D721Med (cell line): ENCODE results near the gene CACNG4.

Experiments
- DNase-seq: peaks from one replicate; pipeline ENCODE4 v3.0.0; 2011; ENCODE audit warnings: low spot score; ENCODE audit not compliant: insufficient read length
- FAIRE-seq: peaks from 2 replicates; lab custom pipeline; 2011; peaks lifted over from hg19 to GRCh38; lab: Jason Lieb, UNC
- TF ChIP-seq, protein P1 (sequence below): IDR thresholded peaks from 2 replicates; pipeline ENCODE4 v1.5.1; 2012; ENCODE audit warnings: mild to moderate bottlenecking, control low read depth; ENCODE audit not compliant: insufficient read depth; ENCODE audit errors: missing control alignments

Gene CACNG4

DNA sequence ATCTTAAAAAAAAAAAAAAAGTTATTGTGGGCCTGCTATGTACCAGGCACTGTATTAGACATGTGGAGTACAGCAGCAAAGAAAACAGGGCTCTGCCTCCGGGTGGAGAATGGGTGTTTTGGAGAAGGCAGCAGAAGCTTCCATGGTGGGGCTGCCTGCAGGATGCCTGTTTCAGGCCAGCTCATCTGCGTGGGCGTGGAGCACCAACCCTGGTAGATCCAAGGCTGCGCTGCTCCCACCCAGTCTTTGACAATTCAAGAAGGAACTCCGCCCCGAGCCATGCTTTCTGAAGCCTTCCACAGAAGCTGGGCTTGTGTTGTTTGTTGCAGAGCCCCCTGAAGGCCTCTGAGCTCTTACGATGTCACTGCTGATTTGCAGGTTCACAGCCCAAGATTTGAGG lies 56.7 kb downstream of the CACNG4 start:
- TF ChIP-seq, protein P1, sequence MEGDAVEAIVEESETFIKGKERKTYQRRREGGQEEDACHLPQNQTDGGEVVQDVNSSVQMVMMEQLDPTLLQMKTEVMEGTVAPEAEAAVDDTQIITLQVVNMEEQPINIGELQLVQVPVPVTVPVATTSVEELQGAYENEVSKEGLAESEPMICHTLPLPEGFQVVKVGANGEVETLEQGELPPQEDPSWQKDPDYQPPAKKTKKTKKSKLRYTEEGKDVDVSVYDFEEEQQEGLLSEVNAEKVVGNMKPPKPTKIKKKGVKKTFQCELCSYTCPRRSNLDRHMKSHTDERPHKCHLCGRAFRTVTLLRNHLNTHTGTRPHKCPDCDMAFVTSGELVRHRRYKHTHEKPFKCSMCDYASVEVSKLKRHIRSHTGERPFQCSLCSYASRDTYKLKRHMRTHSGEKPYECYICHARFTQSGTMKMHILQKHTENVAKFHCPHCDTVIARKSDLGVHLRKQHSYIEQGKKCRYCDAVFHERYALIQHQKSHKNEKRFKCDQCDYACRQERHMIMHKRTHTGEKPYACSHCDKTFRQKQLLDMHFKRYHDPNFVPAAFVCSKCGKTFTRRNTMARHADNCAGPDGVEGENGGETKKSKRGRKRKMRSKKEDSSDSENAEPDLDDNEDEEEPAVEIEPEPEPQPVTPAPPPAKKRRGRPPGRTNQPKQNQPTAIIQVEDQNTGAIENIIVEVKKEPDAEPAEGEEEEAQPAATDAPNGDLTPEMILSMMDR, result no peak
- FAIRE-seq, result no peak
- DNase-seq, result no peak

DNA sequence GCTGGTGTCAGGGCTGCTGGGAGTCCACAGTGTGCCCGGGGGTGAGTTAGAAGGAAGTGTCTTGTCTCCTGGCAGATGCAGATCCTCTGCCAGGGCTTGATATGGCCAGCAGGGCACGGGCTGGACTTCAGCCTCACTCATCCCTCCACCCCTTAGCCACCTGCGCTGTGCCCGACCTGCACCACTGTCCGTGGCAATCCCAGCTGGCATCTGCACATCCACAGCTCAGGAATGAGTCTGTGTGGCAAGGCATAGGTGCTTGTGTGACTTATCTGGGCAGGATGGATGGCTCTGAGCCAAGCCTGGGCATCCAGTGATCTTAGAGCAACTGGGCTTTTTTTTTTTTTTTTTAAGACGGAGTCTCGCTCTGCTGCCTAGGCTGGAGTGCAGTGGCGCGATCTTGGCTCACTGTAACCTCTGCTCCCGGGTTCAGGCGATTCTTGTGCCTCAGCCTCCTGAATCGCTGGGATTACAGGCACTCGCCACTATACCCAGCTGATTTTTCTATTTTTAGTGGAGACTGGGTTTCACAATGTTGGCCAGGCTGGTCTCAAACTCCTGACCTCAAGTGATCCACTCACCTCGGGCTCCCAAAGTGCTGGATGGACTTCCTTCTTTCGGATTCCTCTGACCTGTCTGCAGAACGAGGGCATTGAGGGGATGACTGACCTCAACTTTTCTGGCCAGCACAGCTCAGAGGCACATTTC lies 57.4 kb downstream of the CACNG4 start:
- FAIRE-seq (no peak), DNase-seq (no peak)
- TF ChIP-seq, protein P1, result no peak

GRCh38 chr17:67022451-67022810 lies 57.9 kb downstream of the CACNG4 start:
- DNase-seq (no peak), FAIRE-seq (no peak)
- TF ChIP-seq, protein P1, result no peak

- FAIRE-seq (no peak), DNase-seq (no peak)
- TF ChIP-seq, protein P1, result no peak
Observed at GRCh38 chr17:67024736-67025135, 60.2 kb downstream of the CACNG4 start.

GRCh38 chr17:67025216-67025792 lies 60.8 kb downstream of the CACNG4 start:
- no peak for FAIRE-seq

DNA sequence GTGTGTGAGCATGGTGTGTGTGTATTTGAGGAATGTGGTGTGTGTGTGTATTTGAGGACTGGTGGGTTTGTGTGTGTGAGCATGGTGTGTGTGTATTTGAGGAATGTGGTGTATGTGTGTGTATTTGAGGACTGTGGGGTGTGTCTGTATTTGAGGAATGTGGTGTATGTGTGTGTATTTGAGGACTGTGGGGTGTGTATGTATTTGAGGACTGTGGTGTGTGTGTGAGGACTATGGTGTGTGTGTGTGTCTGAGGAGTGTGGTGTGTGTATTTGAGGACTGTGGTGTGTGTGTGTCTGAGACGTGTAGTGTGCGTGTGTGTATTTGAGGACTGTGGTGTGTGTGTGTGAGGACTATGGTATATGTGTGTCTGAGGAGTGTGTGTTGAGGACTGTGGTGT lies 61.8 kb downstream of the CACNG4 start:
- no peak for FAIRE-seq
- TF ChIP-seq, protein P1, result no peak
- DNase-seq, result no peak

More at GRCh38 chr17:67025216-67025792, 60.8 kb downstream of the CACNG4 start:
- TF ChIP-seq, protein P1, result no peak
- DNase-seq, result no peak

DNA sequence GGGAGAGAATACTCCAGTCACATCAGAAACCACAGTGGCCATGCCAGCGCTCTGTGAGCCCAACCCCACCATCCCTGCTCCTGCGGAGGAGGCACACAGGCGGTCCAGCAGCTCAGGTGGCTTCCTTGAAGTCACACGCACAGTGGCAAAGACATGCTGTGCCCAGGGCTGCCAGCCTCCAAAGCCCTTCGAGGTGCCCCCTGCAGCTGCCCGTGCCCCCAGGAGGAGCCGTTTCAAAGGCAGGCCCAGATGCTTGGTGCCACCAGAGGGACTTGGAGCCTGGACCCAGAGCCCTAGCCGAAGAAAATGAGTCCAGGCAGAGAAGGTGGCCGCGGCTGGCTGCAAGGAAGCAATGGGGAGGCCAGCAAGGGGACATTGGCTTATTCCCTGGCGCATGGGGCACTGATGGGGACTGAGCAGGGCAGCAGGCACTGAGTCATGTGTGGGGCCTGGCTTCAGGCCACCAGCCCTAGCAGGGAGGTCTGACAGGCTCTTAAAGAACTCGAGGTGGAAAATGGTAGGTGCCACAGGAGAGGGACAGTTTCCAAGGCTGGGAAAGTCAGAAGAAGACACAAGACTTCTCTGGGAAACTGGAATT lies 62.6 kb downstream of the CACNG4 start:
- no peak for FAIRE-seq
- no peak for DNase-seq

More for the DNA sequence above, 62.6 kb downstream of the CACNG4 start:
- TF ChIP-seq, protein P1, result no peak
